GM21515 (cell line): ENCODE results near the gene ZSCAN32.

Source experiments
- ATAC-seq: cut with Tn5 transposase; IDR thresholded peaks from one replicate; pipeline ENCODE4 v1.9.1; 2021; ENCODE audit not compliant: unreplicated experiment

The ZSCAN32 gene

DNA sequence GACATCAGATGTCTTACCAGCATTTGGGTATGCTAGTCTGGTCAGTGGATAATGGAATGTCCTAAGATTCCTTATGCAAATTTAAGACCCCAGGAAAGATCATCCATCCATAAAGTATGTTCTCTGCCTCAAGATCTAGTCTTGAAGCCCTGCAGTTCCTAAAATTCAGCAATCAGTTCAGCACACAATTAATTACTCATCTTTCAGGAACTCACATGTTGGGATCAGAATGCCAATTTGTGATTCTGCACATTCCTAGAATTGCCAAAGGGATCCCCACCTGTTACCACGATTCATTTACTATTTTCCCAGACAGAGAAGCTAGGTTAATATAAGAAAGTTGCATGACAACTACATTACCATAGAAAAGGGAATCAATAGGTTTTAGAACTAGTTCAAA is 41.9 kb downstream of the ZSCAN32 start:
- no peak for ATAC-seq

DNA sequence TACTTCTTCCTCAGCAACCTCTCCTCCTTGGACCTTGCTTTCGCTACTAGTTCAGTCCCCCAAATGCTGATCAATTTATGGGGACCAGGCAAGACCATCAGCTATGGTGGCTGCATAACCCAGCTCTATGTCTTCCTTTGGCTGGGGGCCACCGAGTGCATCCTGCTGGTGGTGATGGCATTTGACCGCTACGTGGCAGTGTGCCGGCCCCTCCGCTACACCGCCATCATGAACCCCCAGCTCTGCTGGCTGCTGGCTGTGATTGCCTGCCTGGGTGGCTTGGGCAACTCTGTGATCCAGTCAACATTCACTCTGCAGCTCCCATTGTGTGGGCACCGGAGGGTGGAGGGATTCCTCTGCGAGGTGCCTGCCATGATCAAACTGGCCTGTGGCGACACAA is 44.7 kb downstream of the ZSCAN32 start:
- no peak for ATAC-seq

DNA sequence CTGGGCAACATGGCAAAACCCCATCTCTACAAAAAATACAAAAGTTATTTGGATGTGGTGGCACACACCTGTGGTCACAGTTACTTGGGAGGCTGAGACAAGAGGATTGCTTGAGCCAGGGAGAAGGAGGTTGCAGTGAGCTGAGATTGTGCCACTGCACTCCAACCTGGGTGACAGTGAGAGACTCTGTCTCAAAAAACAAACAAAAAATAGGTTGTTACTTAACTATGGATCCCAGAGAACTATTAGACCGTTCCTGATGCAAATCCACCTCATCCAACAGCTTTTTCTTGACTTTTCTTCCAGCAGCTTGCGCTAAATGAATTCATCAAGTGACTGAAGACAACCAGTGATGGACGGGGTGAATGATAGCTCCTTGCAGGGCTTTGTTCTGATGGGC is 45.2 kb downstream of the ZSCAN32 start, which contains the start of gene OR2C1:
TSS of gene OR2C1 (plus strand) at position 301 of the 400 bp plus-strand sequence. CDS start at position 353, 52 bp downstream.
- ATAC-seq, result no peak

DNA sequence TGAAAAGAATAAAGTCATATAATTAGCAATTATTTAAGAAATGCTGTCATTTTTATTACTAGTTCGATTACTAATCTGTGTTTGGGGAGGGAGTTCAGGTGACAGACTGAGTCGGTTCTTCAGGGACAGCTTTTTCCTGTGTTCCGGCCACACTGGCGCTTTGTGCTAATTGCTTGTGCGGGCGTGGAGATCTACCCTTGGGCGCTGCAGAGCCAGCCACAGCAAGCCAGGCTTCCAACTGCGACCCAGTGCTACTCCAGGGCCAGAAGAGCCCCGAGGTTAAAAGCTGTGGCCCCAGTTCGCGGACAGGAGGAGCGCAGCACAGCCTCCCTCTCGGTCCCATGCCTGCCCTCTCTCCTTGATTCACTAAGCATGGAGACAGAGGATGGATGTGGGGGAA is 51.6 kb downstream of the ZSCAN32 start:
- no peak for ATAC-seq

DNA sequence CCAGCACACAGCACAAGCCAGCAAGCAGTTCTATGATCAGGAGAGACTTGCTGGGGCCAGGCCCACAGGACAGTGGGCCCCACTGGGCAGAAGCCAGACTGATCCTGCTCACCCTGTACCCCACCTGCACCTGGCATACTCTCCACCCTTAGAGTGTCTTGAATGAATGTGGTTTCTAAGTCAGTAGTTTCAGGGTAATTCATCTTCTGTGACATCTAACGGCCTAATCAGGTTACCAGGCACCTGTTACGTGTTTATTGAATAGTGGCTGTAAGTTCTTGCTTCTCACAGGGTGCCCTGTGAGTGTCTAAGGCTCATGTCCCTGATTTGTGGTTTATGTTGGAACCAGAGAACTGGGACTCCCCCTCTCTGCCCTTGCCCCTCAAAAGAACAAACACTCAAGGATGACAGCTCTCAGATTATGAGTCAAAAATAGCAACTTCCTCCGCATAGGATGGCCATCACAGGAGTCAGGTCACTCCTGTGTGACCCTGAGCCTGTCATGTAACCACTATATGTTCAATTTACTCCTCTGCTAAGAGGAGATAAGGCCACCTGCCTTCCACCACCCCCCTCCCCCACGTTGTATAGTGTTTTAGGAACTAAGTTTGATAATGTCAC is 52.1 kb downstream of the ZSCAN32 start:
- ATAC-seq, result no peak

DNA sequence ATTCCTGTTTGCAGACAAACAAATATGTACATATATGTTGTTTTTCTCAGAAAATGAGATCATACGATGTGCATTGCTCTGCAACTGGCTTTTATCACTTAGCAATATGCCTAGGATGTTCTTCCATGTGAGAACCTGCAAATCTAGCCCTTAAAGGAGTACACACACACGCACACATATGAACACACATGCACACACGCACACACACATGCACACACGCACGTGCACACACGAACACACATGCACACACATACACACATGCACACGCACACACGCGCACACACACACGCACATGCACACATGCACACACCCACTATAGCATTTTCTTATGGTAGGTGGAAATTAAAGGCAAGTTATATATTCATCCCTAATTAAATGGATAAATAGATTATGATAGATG is 53.2 kb downstream of the ZSCAN32 start:
- no peak for ATAC-seq

DNA sequence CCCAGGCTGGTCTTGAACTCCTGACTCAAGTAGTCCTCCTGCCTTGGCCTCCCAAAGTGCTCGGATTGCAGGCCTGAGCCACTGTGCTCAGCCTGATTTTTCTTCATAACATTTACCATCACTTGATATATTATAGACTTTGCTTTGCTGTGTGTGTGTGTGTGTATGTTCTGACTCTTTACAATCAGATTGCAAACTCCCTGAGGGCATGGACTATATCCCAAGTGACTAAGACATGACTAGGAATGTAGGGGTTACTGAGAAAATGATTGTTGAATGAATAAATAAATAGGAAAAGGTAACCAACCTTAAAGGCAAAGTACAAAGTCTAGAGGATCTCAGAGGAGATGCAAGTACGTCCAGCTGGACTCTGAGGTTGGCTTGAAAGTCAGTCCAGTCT is 54.8 kb downstream of the ZSCAN32 start:
- ATAC-seq, result no peak
